ENCODE measurements around the gene RTCA.

Gene RTCA

DNA sequence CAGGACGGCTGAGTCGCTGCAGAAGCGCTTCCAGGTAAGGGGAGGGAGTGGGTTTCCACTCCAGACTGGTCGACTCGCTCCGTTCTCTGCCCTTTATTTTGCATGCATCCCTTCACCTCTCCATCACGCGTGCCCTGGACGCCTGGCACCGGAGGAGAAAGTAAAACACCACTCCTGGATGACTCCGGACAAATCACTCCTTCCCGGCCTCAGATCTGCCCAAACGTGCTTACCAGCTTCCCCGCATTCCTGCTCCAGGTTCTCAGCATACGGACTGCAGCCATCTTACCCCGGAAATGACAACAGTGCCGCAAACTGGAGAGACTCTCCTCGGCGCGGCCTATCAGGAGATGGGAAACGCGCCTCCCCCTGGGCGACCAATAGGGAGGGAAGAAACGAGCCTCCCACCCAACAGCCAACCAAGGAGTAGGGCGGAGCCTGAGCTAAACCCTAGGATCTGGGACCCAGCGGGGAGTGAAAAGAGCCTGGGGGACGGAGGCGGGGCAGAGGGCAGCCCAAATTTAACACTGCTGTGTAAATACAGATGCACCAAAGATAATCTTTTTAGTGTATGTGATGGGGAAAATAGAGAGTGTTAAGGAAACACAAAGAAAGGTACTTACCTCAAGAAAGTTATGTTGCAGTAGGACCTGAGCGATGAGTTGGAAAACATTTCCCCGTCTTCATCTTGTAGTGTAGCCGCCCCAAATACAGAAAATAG lies 16.3 kb upstream of the RTCA start, which contains the start of gene DBT:
DBT (minus strand) TSS at position 298 of the 721 bp plus-strand sequence; CDS start at position 284, 14 bp downstream.
- H3K36me3 ChIP-seq (ENCODE audit: insufficient read depth, low read length) = no peaks in the 10 kb centered on the region
- H3F3A ChIP-seq (ENCODE audit: insufficient read depth, low read length) = no peaks in the 10 kb centered on the region
- H4K20me1 ChIP-seq (ENCODE audit: insufficient read depth, low read length) = no peaks in the 10 kb centered on the region
- H3K27ac ChIP-seq (ENCODE audit: low read depth, low read length, poor library complexity, severe bottlenecking) = peak within 1 kb of the TSS; percentile 49
- no peaks in the 10 kb centered on the region for H3K9me2 ChIP-seq (ENCODE audit: low read depth, low read length)
- H3K4me3 ChIP-seq (ENCODE audit: low read depth, low read length, poor library complexity, severe bottlenecking) = peak within 1 kb of the TSS; percentile 97
- H3K4me1 ChIP-seq (ENCODE audit: insufficient read depth, low read length, severe bottlenecking) = peaks cover 32% of the 10 kb centered on the region
- TF ChIP-seq EZH2 (IDR thresholded peaks at IDR 0.05; ENCODE audit: borderline replicate concordance, low read length) = no peak
- TF ChIP-seq, protein P1, sequence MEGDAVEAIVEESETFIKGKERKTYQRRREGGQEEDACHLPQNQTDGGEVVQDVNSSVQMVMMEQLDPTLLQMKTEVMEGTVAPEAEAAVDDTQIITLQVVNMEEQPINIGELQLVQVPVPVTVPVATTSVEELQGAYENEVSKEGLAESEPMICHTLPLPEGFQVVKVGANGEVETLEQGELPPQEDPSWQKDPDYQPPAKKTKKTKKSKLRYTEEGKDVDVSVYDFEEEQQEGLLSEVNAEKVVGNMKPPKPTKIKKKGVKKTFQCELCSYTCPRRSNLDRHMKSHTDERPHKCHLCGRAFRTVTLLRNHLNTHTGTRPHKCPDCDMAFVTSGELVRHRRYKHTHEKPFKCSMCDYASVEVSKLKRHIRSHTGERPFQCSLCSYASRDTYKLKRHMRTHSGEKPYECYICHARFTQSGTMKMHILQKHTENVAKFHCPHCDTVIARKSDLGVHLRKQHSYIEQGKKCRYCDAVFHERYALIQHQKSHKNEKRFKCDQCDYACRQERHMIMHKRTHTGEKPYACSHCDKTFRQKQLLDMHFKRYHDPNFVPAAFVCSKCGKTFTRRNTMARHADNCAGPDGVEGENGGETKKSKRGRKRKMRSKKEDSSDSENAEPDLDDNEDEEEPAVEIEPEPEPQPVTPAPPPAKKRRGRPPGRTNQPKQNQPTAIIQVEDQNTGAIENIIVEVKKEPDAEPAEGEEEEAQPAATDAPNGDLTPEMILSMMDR (IDR thresholded peaks at IDR 0.05; ENCODE audit: low read length) = no peak
- peak within 1 kb of the TSS; percentile 80 for H2AFZ ChIP-seq (ENCODE audit: low read length)
- H3K27me3 ChIP-seq (ENCODE audit: insufficient read depth, low read length) = no peaks in the 10 kb centered on the region
- peak within 1 kb of the TSS; percentile 85 for H3K4me2 ChIP-seq (ENCODE audit: low read length)
- H3K9me3 ChIP-seq (ENCODE audit: low read length) = no peaks in the 10 kb centered on the region
- peaks cover 8% of the 10 kb centered on the region; the same call in 1 of the 2 replicates for H3K79me2 ChIP-seq (ENCODE audit: insufficient read depth, low read length)
- peak within 1 kb of the TSS; percentile 88 for H3K9ac ChIP-seq (ENCODE audit: low read length)

DNA sequence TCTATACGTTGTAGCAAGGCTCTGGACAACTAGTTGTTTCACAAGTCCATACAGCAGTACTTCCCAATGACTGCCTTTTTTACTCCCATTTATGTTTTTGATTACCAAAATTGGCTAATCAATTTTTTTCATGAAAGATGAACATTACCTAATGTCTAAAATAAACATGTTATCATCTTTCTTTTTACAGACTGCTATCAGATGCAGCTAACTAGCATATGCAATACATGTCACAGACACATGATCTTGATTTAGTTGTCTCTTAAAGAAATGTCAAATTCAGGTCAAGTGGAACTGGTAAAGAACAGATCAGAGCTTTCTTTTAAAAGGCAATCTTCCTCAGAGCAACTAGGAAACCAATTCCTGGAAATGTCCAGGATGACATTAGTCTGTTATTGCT lies 15.8 kb upstream of the RTCA start:
- peak overlapping the region; percentile 88 for H3K9ac ChIP-seq (ENCODE audit: low read length)
- H2AFZ ChIP-seq (ENCODE audit: low read length) = peak overlapping the region; percentile 26
- H3K9me2 ChIP-seq (ENCODE audit: low read depth, low read length) = no peaks in the 10 kb centered on the region
- TF ChIP-seq EZH2 (IDR thresholded peaks at IDR 0.05; ENCODE audit: borderline replicate concordance, low read length) = no peak
- TF ChIP-seq, protein P1 (IDR thresholded peaks at IDR 0.05; ENCODE audit: low read length) = no peak
- peaks cover 32% of the 10 kb centered on the region for H3K4me1 ChIP-seq (ENCODE audit: insufficient read depth, low read length, severe bottlenecking)
- no peaks in the 10 kb centered on the region for H3K9me3 ChIP-seq (ENCODE audit: low read length)
- peak overlapping the region; percentile 85 for H3K4me2 ChIP-seq (ENCODE audit: low read length)
- H3K4me3 ChIP-seq (ENCODE audit: low read depth, low read length, poor library complexity, severe bottlenecking) = peak overlapping the region; percentile 97
- H3K27ac ChIP-seq (ENCODE audit: low read depth, low read length, poor library complexity, severe bottlenecking) = no peak overlapping the region
- no peaks in the 10 kb centered on the region for H3F3A ChIP-seq (ENCODE audit: insufficient read depth, low read length)
- no peaks in the 10 kb centered on the region for H3K36me3 ChIP-seq (ENCODE audit: insufficient read depth, low read length)
- H3K27me3 ChIP-seq (ENCODE audit: insufficient read depth, low read length) = no peaks in the 10 kb centered on the region
- no peaks in the 10 kb centered on the region for H4K20me1 ChIP-seq (ENCODE audit: insufficient read depth, low read length)
- H3K79me2 ChIP-seq (ENCODE audit: insufficient read depth, low read length) = peaks cover 4% of the 10 kb centered on the region; the same call in 1 of the 2 replicates

DNA sequence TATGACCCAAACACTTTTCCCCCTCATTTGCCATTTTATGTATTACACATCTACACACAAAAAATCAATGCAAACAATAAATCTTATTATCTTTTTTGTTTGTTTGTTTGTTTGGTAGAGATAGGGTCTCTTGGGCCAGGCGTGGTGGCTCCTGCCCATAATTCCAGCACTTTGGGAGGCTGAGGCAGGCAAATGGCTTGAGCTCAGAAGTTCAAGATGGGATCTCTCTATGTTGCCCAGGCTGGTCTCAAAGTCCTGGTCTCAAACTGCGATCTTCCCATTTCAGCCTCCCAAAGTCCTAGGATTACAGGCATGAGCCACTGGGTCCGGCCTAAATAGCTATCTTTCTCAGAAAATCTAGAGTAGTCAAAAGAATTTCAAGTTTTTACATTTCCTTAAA lies 15.2 kb upstream of the RTCA start:
- TF ChIP-seq, protein P1 (IDR thresholded peaks at IDR 0.05; ENCODE audit: low read length) = no peak
- no peak for TF ChIP-seq EZH2 (IDR thresholded peaks at IDR 0.05; ENCODE audit: borderline replicate concordance, low read length)
- H3K27me3 ChIP-seq (ENCODE audit: insufficient read depth, low read length) = no peaks in the 10 kb centered on the region
- H3K27ac ChIP-seq (ENCODE audit: low read depth, low read length, poor library complexity, severe bottlenecking) = no peak overlapping the region
- H3K4me2 ChIP-seq (ENCODE audit: low read length) = no peak overlapping the region
- H4K20me1 ChIP-seq (ENCODE audit: insufficient read depth, low read length) = no peaks in the 10 kb centered on the region
- no peaks in the 10 kb centered on the region for H3K9me3 ChIP-seq (ENCODE audit: low read length)
- H3K9ac ChIP-seq (ENCODE audit: low read length) = no peak overlapping the region
- peaks cover 32% of the 10 kb centered on the region for H3K4me1 ChIP-seq (ENCODE audit: insufficient read depth, low read length, severe bottlenecking)
- H3K36me3 ChIP-seq (ENCODE audit: insufficient read depth, low read length) = no peaks in the 10 kb centered on the region
- no peak overlapping the region for H3K4me3 ChIP-seq (ENCODE audit: low read depth, low read length, poor library complexity, severe bottlenecking)
- H2AFZ ChIP-seq (ENCODE audit: low read length) = no peak overlapping the region
- H3K79me2 ChIP-seq (ENCODE audit: insufficient read depth, low read length) = no peaks in the 10 kb centered on the region
- H3F3A ChIP-seq (ENCODE audit: insufficient read depth, low read length) = no peaks in the 10 kb centered on the region
- no peaks in the 10 kb centered on the region for H3K9me2 ChIP-seq (ENCODE audit: low read depth, low read length)
